GM18519 (cell line): Measurements from ENCODE around the gene TRAPPC3.

Source experiments
- ATAC-seq: cut with Tn5 transposase; IDR thresholded peaks from one replicate; pipeline ENCODE4 v1.9.1; 2021; ENCODE audit warnings: mild to moderate bottlenecking, moderate library complexity; ENCODE audit not compliant: unreplicated experiment, low FRiP score

The TRAPPC3 gene

DNA sequence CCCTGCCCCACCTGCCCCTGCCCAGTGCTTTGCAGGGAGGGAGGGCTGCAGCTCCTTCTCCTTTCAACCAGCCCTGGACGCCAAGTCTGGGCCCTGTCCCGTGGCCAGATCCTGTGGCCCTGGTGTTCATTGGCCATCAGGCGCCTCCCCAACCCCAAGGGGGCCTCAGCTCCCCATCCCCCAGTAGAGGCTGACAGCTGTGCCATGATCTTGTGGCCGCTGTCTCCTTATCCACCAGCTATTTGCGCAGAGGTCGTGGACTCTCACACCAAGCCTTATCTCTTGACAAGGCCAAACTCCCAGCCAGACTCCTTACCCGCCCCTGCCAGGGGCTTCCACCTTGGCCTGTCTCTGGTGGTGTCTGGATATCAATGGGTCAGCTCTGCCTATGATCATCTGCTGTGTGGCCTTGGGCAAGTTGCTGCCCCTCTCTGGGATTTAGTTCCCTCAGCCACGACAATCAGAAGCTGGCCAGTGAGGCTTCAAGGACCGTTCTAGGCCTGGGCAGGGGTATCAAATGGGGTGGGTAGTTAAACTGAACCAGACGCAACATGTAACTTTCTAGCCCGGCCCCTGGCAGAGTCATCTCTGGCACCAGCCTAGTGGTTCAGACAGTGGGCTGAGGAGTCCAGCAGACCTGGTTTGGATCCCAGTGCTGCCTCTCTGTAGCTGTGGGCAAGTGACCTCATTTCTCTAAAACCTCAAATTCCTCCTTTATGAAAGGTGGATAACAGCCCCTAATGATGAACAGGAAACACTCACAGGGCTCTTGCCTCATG is 21.0 kb downstream of the TRAPPC3 start:
- no peak for ATAC-seq

- ATAC-seq, result no peak
Observed at GRCh38 chr1:36126797-36127500, 22.3 kb downstream of the TRAPPC3 start.

DNA sequence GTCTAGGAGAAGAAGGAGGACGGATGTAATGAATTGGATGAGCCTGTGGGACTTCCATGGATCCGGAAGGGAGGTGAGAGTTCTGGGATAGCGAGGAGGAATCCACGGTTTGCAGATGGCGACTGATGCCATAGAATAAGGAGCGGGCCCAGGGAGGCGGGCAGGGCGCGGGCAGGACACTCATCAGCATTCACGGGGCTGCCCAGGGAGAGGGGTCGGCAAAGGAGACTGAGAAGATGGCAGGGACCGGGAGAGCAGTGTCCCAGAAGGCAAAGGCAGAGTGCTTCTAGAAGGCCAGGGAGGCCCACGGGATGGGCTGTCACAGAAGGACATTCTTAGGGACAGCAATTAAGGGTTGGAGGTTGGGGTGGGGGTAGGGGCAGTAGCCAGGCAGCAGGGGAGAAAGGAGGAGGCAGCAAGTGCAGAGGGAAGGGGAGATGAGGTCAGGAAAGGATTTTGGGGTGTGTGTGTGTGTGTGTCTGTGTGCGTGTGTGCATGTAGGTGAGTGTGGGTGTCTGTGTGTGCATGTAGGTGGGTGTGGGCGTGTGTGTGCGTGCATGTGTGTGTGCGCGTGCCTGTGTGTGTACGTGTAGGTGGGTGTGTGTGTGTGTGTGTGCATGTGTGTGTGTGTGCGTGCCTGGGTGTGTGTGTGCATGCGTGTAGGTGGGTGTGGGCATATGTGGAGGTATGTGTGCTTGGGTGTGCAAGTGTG is 23.1 kb downstream of the TRAPPC3 start:
- no peak for ATAC-seq

DNA sequence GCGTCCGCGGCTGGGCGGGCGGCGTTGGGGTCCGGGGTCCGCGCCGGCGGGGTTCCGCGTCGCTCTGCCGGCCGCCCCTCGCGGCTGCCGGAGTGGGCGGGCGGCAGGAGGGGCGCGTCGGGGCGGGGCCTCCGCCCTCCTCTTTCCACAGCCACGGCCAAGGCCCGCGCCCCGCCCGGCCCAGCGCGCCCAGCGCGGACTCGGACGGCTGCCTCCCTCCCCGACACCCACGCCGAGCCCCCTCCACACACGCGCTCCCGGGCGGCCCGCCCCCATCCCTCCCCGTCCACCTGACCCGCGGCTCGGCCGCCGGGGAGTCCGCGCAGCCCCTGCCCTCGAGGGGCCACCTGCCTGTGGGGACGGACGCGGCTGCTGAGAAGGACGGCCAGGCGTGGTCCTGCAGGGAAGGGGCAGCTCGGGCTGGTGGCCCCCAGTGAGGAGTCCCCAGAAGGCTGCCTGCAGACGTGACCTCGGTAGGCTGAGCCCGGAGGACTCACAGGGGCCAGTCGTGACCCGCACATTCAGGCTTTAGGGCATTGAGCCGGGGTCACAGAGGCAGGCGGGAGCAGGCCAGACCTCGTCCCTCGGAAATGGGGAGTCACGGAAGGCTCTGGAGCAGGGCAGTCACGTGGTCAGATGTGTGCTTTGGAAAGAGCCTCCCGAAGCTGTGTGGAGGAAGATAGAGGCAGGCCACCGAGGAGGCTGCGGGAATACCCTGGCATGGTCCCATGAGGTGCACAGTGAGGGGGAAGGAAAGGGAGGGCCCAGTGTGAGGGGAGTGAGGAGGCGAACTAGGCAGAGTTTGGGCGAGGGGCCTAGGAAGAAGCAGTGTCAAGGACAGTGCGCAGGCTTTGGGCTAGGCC is 23.9 kb downstream of the TRAPPC3 start, which contains the start of gene COL8A2:
Gene COL8A2, minus strand, starts transcription at position 94 of the 863 bp plus-strand sequence. CDS start 24,980 bp downstream, outside the sequence.
- no peak for ATAC-seq

GRCh38 chr1:36124404-36125128 is 24.7 kb downstream of the TRAPPC3 start:
- no peak for ATAC-seq

- no peak for ATAC-seq
Observed at GRCh38 chr1:36123356-36123755, 25.9 kb downstream of the TRAPPC3 start.

GRCh38 chr1:36122062-36123030 is 26.9 kb downstream of the TRAPPC3 start:
- no peak for ATAC-seq

DNA sequence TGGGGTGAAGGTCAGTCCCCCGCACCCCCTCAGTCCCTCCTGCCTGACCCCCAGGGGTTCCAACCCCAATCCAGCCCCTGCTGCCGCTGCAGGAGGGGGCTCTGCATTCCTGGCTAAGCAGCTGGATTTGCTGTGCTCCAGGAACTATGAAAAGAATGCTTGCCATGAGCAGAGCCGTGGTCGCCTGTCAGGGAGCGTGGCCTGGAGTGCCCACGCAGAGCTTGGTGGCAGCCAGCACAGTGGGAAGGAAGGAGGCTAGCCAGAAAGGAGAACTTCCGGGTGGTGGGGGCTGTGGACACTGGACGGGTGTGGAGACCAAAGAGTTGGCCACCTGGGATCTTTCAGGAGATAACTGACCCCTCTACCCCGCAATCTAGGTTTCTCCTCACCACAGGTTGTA is 29.8 kb downstream of the TRAPPC3 start:
- ATAC-seq, result no peak

DNA sequence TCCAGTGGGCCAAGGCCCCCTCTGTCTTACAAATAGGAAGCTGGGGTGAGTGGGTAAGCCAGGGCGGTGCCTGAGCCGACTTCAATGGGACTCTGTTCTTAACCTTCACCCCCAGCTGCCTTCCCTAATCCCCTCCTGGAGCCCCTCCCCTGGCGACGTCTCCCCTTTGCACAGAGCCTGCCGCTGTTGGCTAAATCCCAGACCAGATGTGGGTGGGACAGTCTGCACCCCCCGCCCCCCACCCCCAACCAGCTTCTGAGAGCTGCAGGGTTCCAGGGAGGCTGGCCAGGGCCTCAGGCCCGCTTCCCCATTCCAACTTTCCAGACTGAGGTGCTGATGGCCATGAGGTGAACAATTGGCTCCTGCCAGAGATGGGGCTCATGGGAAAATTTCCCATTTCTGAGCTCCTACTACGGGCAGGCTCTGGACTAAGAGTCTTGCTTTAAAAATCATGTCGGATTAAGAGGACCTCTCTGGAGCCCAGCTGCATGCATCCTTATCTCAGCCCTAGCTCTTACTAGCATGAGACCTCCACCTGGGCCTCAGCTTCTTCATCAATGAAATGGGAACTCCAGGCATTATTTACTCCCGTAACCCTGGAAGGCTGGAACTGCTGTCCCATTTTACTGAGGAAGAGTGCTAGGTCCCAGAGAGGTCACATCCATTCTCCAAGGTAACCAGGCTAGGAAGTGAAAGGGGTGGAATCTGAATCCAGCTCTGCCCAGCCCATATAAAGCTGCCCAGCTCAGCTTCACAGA is 30.7 kb downstream of the TRAPPC3 start:
- no peak for ATAC-seq

GRCh38 chr1:36116901-36117300 is 32.4 kb downstream of the TRAPPC3 start:
- no peak for ATAC-seq

DNA sequence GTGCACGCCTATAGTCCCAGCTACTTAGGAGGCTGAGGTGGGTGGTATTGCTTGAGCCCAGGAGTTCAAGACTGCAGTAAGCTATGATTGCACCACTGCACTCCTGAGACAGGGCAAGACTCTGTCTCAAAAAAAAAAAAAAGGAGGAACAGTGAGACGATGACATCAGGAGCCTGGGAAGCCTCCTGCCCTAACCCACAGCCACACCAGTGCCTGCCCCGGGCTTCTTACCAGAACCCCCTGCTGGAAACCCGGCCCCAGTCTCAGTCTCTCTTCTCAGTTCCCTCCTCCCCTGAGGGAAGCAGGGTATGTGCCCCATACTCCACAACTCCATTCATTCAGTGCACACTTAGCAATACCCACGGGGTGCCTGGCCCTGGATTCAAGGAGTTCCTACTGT is 33.4 kb downstream of the TRAPPC3 start:
- ATAC-seq, result no peak

DNA sequence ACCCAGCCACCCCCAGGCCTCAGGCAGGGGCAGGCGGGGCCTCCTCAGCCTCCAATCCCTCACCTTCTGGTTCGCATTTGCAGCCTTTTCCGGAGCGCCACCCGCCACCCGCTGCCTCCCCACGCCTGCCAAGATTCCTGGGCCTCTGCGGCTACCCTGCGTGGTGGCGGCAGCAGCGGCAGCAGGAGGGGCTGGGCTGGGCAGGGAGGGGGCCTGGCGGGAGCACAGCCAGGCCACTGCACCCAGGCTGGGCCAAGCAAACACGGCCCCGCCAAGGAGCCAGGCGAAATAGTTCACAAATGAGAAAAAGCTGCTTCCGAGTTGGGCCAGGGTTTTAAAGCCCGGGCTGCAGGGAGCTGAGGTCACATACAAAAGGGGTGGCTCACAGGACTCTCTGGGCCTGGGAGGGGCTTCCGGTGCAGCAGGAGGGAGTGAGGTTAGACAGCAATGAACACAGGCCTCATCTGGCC is 34.1 kb downstream of the TRAPPC3 start:
- no peak for ATAC-seq

- no peak for ATAC-seq
Observed at GRCh38 chr1:36114371-36114770, 34.9 kb downstream of the TRAPPC3 start.

- no peak for ATAC-seq
Observed at GRCh38 chr1:36112823-36113222, 36.5 kb downstream of the TRAPPC3 start.

GRCh38 chr1:36111151-36111550 is 38.1 kb downstream of the TRAPPC3 start:
- no peak for ATAC-seq

- ATAC-seq, result no peak
Observed at GRCh38 chr1:36109041-36109679, 40.1 kb downstream of the TRAPPC3 start.

DNA sequence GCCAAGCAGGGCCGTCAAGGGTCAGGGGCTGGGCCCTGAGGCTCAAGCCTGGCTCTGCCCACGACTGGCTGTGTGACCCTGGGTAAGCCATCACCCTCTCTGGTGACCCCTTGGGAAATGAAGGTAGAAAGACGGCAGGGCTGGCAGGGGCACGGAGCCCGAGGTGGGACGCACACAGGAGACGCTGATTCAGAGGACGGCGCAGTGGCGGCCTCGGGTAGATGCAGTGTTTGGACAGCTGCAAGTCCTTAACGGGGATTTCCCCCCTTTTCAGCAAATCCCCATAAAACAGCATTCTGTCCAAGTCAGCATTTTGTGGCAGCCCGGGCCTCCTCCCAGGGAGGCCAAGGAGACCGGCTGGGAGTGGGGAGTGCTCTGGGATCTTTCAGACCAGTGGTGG is 41.0 kb downstream of the TRAPPC3 start:
- ATAC-seq, result no peak
